Prostate gland (tissue), 2 donors: ENCODE data around the gene HLA-DQB1. TPM values are rescaled to one million over a fixed set of nuclear protein-coding genes. Genes with fewer than 3 reads are reported as not detected.
A peak's percentile ranks its signal among the peaks of the same experiment; 100 is the strongest.

Experiments used
- DNase-seq: peaks from one replicate; pipeline ENCODE4 v3.0.0-alpha.2; 2019; ENCODE audit warnings: low spot score
- H3K27ac ChIP-seq, 2 donors: fragments of 200-600 bp; sonication (generic); 2 replicates each; pipeline ENCODE4 v1.5.1; 2017 to 2019
- H3K27me3 ChIP-seq: fragments of 200-600 bp; sonication (generic); replicated peaks from 2 replicates; pipeline ENCODE4 v1.5.1; 2019; ENCODE audit not compliant: insufficient read depth
- H3K36me3 ChIP-seq, 2 donors: fragments of 200-600 bp; sonication (generic); 1 replicate in 1 of 2; 2 replicates in 1 of 2; pipeline versions ENCODE4 v1.5.1 to v1.8.1; 2017 to 2019
- H3K4me1 ChIP-seq: fragments of 200-600 bp; sonication (generic); replicated peaks from 2 replicates; pipeline ENCODE4 v1.5.1; 2019
- H3K4me3 ChIP-seq, 2 donors: fragments of 200-600 bp; sonication (generic); 2 replicates each; pipeline ENCODE4 v1.5.1; 2017 to 2019
- H3K9me3 ChIP-seq: fragments of 200-600 bp; sonication (generic); 2 replicates; pipeline ENCODE4 v1.5.1; 2017
- POLR2A ChIP-seq: fragments of 450-650 bp; IDR thresholded peaks from one replicate; pipeline ENCODE4 v1.6.1; 2016; ENCODE audit warnings: antibody characterized with exemption, mild to moderate bottlenecking
- POLR2AphosphoS5 ChIP-seq: sonication (generic); formaldehyde crosslinking; IDR thresholded peaks from one replicate; pipeline ENCODE4 v1.6.1; 2017; ENCODE audit warnings: antibody characterized with exemption
- WGBS: methylation state at CpG from one replicate; pipeline ENCODE4 v1.1.5; 2018; 5-methylcytosine and 5-hydroxymethylcytosine counted together
- intact Hi-C: fragments of 100-400 bp; cut with DNase I; formaldehyde crosslinking; loops from one replicate; pipeline ENCODE4 v1.14.2; 2022
- total RNA-seq, 2 donors: library from RNA; depleted of rRNA; stranded (reverse); fragments of >200 nt; gene quantifications; one replicate each; pipeline ENCODE4 v1.1.0, GENCODE V29; 2016
- TF ChIP-seq, protein P1 (sequence below), 4 experiments: fragments of 200-600 bp in 2 of 4; fragments of 450-650 bp in 2 of 4; sonication (generic) in 2 of 4; IDR thresholded peaks; 1 replicate in 3 of 4; 2 replicates in 1 of 4; pipeline ENCODE4 v1.5.1; 2016 to 2019; ENCODE audit warnings: antibody characterized with exemption in 4 of 4, mild to moderate bottlenecking in 2 of 4, moderate library complexity in 2 of 4

The HLA-DQB1 gene
- total RNA-seq, 2 donors from 2014 or later: 1.0 to 3.0 TPM

DNA sequence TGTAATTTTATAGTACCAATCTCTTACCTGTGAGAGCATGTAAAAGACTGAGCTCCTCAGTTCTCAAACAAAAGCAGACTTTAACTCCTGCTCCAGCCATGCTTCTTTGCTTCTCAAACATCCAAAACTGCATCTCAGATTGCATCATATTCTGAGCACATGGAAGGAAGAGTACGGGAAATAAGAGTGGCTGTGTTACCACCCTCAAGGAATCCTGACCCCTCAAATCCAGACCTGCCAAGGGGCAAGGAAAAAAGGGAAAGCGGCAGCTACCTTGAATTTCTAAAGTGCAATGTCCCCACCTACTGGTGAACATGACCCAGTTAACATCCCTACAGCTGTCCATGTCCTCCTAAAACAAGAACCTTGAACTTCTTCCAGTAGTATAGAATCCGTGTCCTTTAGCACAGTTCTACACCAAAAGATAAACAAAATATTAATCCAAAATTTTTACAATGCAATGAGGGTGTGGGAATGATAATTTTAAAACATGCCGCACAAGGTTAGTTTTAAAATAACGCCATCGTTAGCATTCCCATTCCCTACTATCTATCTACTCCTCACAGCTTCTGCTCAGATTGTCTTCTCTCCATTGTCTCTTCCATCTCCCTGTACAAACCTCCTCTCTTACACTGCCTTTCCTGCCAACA lies 34.1 kb upstream of the HLA-DQB1 start:
- Histone ChIP-seq H3K27me3 (no peaks in the 10 kb centered on the region), H3K4me3 (no peak overlapping the region), H3K27ac (no peak overlapping the region), H3K9me3 (no peaks in the 10 kb centered on the region), H3K4me1 (no peaks in the 10 kb centered on the region), H3K36me3 (no peaks in the 10 kb centered on the region)
- 3% methylated on average over 6 of the region's 6 CpGs for WGBS
- intact Hi-C loops: loop anchor here (5.0 to 10.0 kb wide), 2 partner anchors 288 to 446 kb away; no protein-coding TSS in a partner anchor
- DNase-seq: peak; percentile 28
- TF ChIP-seq POLR2AphosphoS5: no peak
- TF ChIP-seq, protein P1, sequence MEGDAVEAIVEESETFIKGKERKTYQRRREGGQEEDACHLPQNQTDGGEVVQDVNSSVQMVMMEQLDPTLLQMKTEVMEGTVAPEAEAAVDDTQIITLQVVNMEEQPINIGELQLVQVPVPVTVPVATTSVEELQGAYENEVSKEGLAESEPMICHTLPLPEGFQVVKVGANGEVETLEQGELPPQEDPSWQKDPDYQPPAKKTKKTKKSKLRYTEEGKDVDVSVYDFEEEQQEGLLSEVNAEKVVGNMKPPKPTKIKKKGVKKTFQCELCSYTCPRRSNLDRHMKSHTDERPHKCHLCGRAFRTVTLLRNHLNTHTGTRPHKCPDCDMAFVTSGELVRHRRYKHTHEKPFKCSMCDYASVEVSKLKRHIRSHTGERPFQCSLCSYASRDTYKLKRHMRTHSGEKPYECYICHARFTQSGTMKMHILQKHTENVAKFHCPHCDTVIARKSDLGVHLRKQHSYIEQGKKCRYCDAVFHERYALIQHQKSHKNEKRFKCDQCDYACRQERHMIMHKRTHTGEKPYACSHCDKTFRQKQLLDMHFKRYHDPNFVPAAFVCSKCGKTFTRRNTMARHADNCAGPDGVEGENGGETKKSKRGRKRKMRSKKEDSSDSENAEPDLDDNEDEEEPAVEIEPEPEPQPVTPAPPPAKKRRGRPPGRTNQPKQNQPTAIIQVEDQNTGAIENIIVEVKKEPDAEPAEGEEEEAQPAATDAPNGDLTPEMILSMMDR (IDR thresholded peaks at IDR 0.05): peak in 3 of 4 experiments; percentile 56 to 58 (median 58)

DNA sequence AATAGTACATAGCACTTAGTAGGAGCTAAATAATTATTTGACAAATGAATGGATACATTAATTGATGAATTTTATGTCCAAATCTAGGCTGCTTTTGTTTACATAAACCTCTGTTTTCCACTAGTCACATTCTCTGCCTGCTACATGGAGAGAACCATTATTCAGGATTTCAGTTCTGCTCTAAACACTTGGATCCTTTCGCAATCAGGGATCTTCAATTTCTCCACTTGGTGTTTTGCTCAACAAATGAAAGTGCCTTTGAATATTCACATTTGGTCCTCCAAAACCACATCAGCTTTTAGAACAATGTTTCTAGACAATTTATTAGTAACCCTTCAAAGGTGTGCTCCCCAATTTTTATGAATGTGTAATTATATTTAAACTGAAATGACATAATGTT lies 30.6 kb upstream of the HLA-DQB1 start:
- H3K4me3 ChIP-seq: no peak overlapping the region
- TF ChIP-seq POLR2A: no peak
- no peaks in the 10 kb centered on the region for H3K27me3 ChIP-seq
- no peaks in the 10 kb centered on the region for H3K36me3 ChIP-seq
- intact Hi-C loops: loop anchor here (10.0 kb wide), 1 partner anchor 98 kb away; no protein-coding TSS in a partner anchor
- 97% methylated on average over 1 of the region's 1 CpG for WGBS
- DNase-seq: no peak
- no peak overlapping the region for H3K27ac ChIP-seq
- no peaks in the 10 kb centered on the region for H3K9me3 ChIP-seq
- no peaks in the 10 kb centered on the region for H3K4me1 ChIP-seq

DNA sequence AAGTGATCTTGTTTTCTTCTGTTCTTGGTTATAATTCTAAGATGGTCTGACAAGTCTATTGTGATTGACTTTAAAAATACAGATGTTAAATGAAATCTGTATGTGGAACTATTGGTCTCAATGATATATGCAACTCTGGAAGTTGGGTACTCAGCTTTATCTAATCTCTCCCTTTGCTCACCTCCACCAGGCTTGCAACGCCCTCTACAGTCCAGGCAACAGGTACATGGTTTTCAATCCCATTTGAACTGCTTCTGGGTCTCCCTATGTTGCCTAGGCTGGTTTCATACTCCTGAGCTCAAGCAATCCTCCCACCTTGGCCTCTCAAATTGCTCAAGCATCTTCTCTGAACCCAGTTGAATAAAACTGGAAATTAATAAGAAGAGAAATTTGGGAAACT lies 25.6 kb upstream of the HLA-DQB1 start:
- intact Hi-C loops: loop anchor here (10.0 kb wide), 1 partner anchor 103 kb away; no protein-coding TSS in a partner anchor
- Histone ChIP-seq H3K4me1 (no peaks in the 10 kb centered on the region), H3K36me3 (no peaks in the 10 kb centered on the region), H3K27ac (no peak overlapping the region), H3K4me3 (no peak overlapping the region), H3K27me3 (no peaks in the 10 kb centered on the region), H3K9me3 (no peaks in the 10 kb centered on the region)
- TF ChIP-seq POLR2AphosphoS5 (peak; percentile 18), POLR2A (no peak)
- TF ChIP-seq, protein P1 (IDR thresholded peaks at IDR 0.05): peak in 3 of 4 experiments; percentile 40 to 59 (median 52)
- WGBS: 3% methylated on average over 1 of the region's 1 CpG
- peak; percentile 33 for DNase-seq

DNA sequence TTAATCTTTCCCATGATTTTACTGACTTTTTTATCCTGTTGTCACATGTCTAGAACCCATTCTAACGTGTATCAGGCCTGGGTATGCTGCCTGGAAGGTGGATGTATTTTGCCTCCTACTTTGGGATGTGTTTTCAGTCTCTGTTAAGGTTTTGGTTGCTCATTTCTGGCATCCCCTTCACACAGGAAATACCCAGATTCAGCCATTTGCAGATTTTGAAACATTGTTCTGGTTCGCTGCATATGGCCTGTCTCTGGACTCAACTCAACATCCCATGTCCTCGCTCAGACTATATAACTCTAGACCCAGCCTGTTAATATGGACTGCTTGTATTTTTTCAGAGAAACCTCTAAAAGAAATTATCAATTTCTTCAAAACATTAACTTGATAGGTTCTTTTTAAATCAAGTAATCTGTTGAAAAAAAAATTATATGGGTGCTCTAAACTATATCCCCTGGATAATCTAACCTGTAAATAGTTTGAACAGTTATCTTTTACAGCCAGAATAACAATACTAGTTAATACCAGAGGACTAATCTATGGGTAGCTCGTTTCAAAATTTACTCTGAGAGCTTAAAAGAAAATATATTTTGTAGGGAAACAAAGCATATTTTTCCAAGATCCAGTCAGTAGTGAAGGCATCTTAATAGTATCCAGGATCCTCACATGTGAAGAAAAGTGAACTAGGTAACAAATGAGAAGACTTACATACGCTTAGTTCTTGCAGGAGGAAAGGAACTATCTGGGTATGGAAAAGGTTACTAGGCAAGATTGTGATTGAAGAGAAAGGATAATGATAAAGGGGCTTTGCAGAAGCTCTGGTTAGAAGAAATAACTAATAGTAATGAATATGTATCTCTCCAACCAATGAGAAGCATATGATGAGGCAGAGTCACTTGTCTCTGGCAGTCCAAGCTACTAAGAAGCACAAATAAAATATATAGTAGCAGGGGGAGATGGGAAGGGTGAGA lies 23.4 kb upstream of the HLA-DQB1 start:
- TF ChIP-seq POLR2AphosphoS5: no peak
- TF ChIP-seq POLR2A: no peak
- TF ChIP-seq, protein P1 (IDR thresholded peaks at IDR 0.05): no peak
- intact Hi-C loops: loop anchor here (10.0 kb wide), 1 partner anchor 105 kb away; no protein-coding TSS in a partner anchor
- DNase-seq: no peak
- Histone ChIP-seq H3K4me3 (no peak overlapping the region), H3K36me3 (no peaks in the 10 kb centered on the region), H3K4me1 (no peaks in the 10 kb centered on the region), H3K27me3 (no peaks in the 10 kb centered on the region), H3K27ac (no peak overlapping the region), H3K9me3 (no peaks in the 10 kb centered on the region)
- 53% methylated on average over 5 of the region's 5 CpGs for WGBS

DNA sequence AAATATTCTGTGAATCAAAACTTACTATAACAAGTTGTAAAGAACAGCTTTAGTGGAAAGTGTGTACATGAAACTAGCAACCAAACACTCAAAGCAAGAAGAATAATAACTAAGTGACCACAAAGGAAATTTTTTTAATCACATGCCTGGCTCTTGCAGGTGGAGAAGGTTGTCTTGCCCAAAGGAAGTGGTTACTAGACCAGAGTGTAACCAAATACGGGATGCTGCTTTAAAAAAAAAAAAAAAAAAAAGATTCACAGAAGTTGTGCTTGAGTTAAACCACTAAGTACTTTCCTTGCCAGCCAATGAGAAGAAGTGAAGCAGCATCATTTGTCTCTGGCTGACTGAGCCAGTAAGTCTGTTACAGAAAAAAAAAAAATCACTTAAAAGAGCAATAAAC lies 19.1 kb upstream of the HLA-DQB1 start:
- Histone ChIP-seq H3K4me1 (no peaks in the 10 kb centered on the region), H3K36me3 (no peaks in the 10 kb centered on the region), H3K9me3 (no peaks in the 10 kb centered on the region), H3K27ac (no peak overlapping the region), H3K4me3 (no peak overlapping the region), H3K27me3 (no peaks in the 10 kb centered on the region)
- TF ChIP-seq, protein P1 (IDR thresholded peaks at IDR 0.05): no peak
- no peak for TF ChIP-seq POLR2AphosphoS5
- TF ChIP-seq POLR2A: no peak
- intact Hi-C loops: no loop called here
- WGBS: 11% methylated on average over 1 of the region's 1 CpG
- no peak for DNase-seq
